GM18505 (cell line): ENCODE results near the gene SOX11.
"Not testable (repeated sequence)": the region's sequence is repeated elsewhere in the genome, so short reads cannot be mapped to it uniquely, and the experiment has no call there.

Experiments used
- ATAC-seq: cut with Tn5 transposase; IDR thresholded peaks from one replicate; pipeline ENCODE4 v1.9.1; 2021; ENCODE audit not compliant: unreplicated experiment
- POLR2A ChIP-seq: IDR thresholded peaks from 4 replicates; pipeline ENCODE4 v1.6.1; 2011; ENCODE audit warnings: borderline replicate concordance; ENCODE audit not compliant: insufficient read depth, insufficient read length; ENCODE audit errors: extremely low read depth

The SOX11 gene

DNA sequence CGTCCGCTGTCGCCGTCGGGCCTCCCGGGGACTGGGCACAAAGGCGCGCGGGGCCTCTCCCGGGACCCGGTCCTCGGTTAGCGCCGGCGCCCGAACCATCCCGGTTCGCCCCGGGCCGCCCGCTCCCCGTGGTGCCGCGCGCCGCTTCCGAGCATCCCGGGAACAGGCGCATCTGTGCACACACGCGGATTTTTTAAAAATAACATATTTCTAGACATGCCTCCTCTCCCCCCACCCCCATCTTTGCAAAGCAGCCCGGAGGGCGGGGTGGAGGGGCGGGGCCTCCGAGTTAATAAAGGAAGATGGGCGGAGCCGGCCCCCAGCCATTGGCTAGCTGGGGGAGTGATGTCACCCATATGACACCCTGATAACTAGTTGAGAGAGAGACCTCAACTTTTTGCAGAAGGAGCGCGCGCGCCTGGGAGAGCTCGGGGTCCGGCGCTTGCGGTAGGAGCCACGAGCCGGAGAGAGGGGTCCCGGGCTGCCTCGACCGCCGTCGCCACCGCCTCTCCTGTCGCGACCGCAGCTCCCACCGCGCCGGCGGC lies at the start of gene SOX11:
Gene SOX11, plus strand, starts transcription at position 400 of the 545 bp plus-strand sequence. CDS start 338 bp downstream, outside the sequence.
- ATAC-seq = no peak
- no peak for TF ChIP-seq POLR2A

DNA sequence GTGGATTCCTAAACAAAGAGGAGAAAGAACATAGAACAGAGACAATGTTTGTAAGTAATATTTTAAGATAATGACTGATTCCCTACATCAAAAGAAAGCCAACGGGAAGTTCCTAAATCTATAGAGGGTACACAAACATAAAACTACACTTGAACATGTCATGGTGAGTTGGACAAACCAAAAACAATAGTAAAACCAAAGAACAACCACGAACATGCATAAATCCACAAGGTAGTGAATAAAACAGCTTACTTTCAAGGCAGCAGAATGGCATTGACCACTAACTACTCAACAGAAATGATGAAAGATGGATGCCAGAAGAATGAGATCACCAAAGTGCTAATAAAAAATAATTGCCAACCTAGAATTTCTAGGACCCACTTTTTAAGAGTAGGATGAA lies 39.5 kb upstream of the SOX11 start:
- ATAC-seq = not testable (repeated sequence)

DNA sequence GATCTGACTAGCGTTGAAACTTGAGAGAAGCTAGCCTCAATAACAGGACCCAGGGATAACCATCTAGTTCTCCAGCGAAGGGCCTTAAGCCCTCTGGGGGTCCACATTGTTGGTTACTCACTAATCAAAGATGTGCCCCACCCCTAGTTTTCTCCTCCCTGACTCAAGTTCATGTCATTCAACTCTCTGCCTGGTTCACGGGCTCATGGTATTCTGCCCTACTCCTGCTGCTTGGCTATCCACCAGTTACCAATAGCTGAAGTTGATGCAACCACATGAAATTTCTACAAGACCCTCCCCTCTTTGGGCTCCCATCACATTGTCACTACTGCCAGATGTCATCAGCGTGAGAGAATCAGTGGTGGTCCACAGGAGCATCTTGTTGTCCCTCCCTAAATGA lies 38.4 kb upstream of the SOX11 start:
- ATAC-seq = not testable (repeated sequence)

GRCh38 chr2:5657231-5657630 lies 35.0 kb upstream of the SOX11 start:
- no peak for ATAC-seq
- TF ChIP-seq POLR2A = no peak

GRCh38 chr2:5660591-5660990 lies 31.6 kb upstream of the SOX11 start:
- TF ChIP-seq POLR2A = no peak
- ATAC-seq = no peak

DNA sequence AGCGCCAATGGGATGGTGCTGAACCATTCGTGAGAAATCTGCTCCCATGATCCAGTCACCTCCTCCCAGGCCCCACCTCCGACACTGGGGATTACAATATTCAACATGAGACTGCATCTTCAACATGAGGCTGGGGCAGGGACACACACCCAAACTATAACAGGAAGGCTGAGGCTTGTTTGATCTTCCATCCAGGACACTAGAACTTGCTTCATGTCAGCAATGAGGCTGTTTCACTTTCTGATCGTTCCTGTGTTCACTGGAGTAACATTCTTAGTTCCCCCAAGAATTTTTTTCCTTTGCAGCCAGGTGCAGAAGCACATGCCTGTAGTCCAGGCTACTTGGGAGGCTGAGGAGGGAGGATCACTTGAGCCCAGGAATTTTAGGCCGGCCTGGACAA lies 30.8 kb upstream of the SOX11 start:
- ATAC-seq = no peak
- no peak for TF ChIP-seq POLR2A

GRCh38 chr2:5664278-5664681 lies 27.9 kb upstream of the SOX11 start:
- TF ChIP-seq POLR2A = no peak
- no peak for ATAC-seq

DNA sequence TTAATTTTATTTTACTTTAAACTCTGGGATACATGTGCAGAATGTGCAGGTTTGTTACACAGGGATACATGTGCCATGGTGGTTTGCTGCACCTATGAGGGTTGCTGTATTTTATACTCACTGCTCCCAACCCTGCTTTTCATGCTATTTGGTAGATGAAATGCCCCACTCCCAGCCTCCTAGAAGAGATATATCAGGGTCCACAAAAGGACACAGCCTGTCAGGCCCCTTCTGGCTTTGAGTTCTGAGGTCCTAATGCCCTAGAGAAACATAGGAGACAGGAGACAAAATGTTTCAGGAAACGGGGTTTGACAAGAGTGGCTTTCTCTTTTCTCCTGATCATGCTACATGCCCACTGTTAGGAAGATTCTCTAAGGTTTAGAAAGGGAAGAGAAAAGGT lies 27.1 kb upstream of the SOX11 start:
- ATAC-seq = no peak
- TF ChIP-seq POLR2A = no peak

DNA sequence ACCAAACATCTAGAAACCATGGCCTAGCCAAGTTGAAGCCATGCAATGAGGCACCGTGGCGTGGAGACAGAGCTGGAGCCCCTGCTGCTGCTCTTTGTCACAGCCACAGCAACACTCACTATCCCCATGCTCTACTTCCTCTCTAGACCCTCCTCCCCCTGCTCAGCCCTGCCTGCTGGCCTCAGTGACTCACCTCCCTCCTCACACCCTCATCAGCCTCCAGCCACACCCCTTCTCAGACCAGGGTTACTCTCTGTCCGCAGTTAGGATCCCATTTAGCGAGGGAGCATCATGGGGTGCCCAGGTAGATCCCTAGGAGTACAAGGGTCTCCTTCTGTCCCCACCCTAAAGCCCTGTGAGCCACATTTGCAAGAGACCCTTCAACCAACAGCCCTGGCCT lies 25.4 kb upstream of the SOX11 start:
- TF ChIP-seq POLR2A = no peak
- ATAC-seq = no peak

DNA sequence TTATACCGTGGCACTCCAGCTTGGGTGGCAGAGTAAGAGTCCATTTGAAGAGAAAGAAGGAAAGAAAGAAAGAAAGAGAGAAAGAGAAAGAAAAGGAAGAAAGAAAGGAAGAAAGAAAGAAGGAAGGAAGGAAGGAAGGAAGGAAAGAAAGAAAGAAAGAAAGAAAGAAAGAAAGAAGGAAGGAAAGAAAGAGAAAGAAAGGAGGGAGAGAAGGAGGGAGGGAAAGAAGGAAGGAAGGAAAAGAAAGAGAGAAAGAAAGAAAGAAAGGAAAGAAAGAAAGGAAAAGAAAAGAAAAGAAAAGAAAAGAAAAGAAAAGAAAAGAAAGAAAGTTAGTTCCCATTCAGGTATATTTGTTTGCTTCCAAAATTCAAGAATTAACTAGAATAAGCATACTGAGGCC lies 24.5 kb upstream of the SOX11 start:
- ATAC-seq = not testable (repeated sequence)

DNA sequence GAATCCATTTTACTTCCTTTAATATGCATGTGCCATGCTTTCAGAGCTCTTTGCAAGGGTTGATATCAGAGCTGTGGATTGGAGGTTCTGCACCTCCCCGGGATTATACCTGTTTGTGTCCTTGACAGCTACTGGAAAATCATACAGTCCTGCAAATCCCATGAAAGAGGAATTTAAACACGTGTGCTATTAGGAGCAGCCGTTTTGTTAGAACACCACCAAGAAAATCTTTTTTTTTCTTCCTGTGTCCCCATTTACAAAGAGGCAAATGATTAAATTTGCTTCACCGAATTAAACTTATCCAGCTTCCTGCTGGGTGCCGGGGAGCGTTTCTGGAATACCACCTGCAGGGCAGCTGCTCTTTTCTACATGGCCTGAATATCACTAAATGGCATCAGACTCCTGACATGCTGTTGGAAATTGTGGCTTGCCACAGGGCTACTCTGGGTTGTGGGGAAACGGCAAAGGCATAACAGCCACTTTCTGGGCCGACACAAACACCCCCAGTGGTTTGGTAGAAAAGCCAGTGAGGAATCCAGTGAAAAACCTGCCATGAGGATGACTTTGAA lies 23.4 kb upstream of the SOX11 start:
- no peak for ATAC-seq
- no peak for TF ChIP-seq POLR2A

GRCh38 chr2:5672749-5673144 lies 19.4 kb upstream of the SOX11 start:
- TF ChIP-seq POLR2A = no peak
- ATAC-seq = no peak

GRCh38 chr2:5673145-5674025 lies 18.8 kb upstream of the SOX11 start:
- ATAC-seq = no peak
- no peak for TF ChIP-seq POLR2A

- TF ChIP-seq POLR2A = no peak
- no peak for ATAC-seq
Measured at GRCh38 chr2:5674026-5674340, 18.2 kb upstream of the SOX11 start.
